H9 (cell line): ENCODE measurements around the gene MBD3L4. TPM values are rescaled to one million over a fixed set of nuclear protein-coding genes. Genes with fewer than 3 reads are reported as not detected.

Experiments
- DNase-seq: peaks from one replicate; pipeline ENCODE4 v3.0.0-alpha.2; 2017
- H2AFZ ChIP-seq: one replicate; pipeline ENCODE4 v1.6.1; 2013; ENCODE audit warnings: mild to moderate bottlenecking, low read length, control low read depth, moderate library complexity
- H2AK5ac ChIP-seq: 2 replicates; pipeline ENCODE4 v1.6.1; 2013; ENCODE audit warnings: low read length, control low read depth, mixed read lengths; ENCODE audit not compliant: insufficient read length
- H2BK120ac ChIP-seq: one replicate; pipeline ENCODE4 v1.6.1; 2013; ENCODE audit warnings: low read depth, mild to moderate bottlenecking, low read length, control low read depth, inconsistent platforms; ENCODE audit not compliant: poor library complexity, severe bottlenecking
- H2BK12ac ChIP-seq: 2 replicates; pipeline ENCODE4 v1.6.1; 2013; ENCODE audit warnings: low read length, control low read depth, mixed read lengths, low read depth; ENCODE audit not compliant: insufficient read length
- H2BK15ac ChIP-seq: 2 replicates; pipeline ENCODE4 v1.6.1; 2013; ENCODE audit warnings: low read depth, low read length, control low read depth
- H2BK20ac ChIP-seq: one replicate; pipeline ENCODE4 v1.6.1; 2013; ENCODE audit warnings: low read depth, mild to moderate bottlenecking, low read length, control low read depth, inconsistent platforms; ENCODE audit not compliant: poor library complexity, severe bottlenecking
- H2BK5ac ChIP-seq: 2 replicates; pipeline ENCODE4 v1.6.1; 2013; ENCODE audit warnings: low read length, control low read depth, mixed read lengths; ENCODE audit not compliant: insufficient read length
- H3K14ac ChIP-seq: 2 replicates; pipeline ENCODE4 v1.6.1; 2013; ENCODE audit warnings: low read length, control low read depth; ENCODE audit not compliant: insufficient read depth
- H3K18ac ChIP-seq: 2 replicates; pipeline ENCODE4 v1.6.1; 2013; ENCODE audit warnings: low read depth, mild to moderate bottlenecking, mixed read lengths, low read length, control low read depth; ENCODE audit not compliant: insufficient read length
- H3K23ac ChIP-seq: 2 replicates; pipeline ENCODE4 v1.6.1; 2013; ENCODE audit warnings: low read length, control low read depth, mixed read lengths, low read depth; ENCODE audit not compliant: insufficient read length
- H3K23me2 ChIP-seq: 2 replicates; pipeline ENCODE4 v1.6.1; 2013; ENCODE audit warnings: low read depth, mild to moderate bottlenecking, mixed read lengths, low read length, control low read depth; ENCODE audit not compliant: insufficient read length, poor library complexity, severe bottlenecking
- H3K27ac ChIP-seq: 2 replicates; pipeline ENCODE4 v1.5.1; 2013; ENCODE audit warnings: low read length, control low read depth, mixed read lengths, low read depth; ENCODE audit not compliant: insufficient read length
- H3K27me3 ChIP-seq: 2 replicates; pipeline ENCODE4 v1.6.1; 2013; ENCODE audit warnings: low read length, control low read depth, inconsistent platforms; ENCODE audit not compliant: insufficient read depth
- H3K4ac ChIP-seq: 2 replicates; pipeline ENCODE4 v1.6.1; 2013; ENCODE audit warnings: low read depth, mild to moderate bottlenecking, control low read depth, inconsistent platforms, low read length, moderate library complexity
- H3K4me1 ChIP-seq: 2 replicates; pipeline ENCODE4 v1.6.1; 2013; ENCODE audit warnings: low read length, control low read depth, inconsistent platforms; ENCODE audit not compliant: insufficient read depth
- H3K4me2 ChIP-seq: 2 replicates; pipeline ENCODE4 v1.6.1; 2013; ENCODE audit warnings: low read length, control low read depth, mixed read lengths; ENCODE audit not compliant: insufficient read length, insufficient read depth
- H3K56ac ChIP-seq: 2 replicates; pipeline ENCODE4 v1.6.1; 2013; ENCODE audit warnings: low read depth, mild to moderate bottlenecking, mixed read lengths, low read length, control low read depth; ENCODE audit not compliant: insufficient read length
- H3K79me1 ChIP-seq: 2 replicates; pipeline ENCODE4 v1.6.1; 2013; ENCODE audit warnings: low read depth, mild to moderate bottlenecking, moderate library complexity, low read length, control low read depth, inconsistent platforms; ENCODE audit not compliant: insufficient read depth, poor library complexity, severe bottlenecking
- H3K79me2 ChIP-seq: 2 replicates; pipeline ENCODE4 v1.6.1; 2013; ENCODE audit warnings: low read length, control low read depth, inconsistent platforms; ENCODE audit not compliant: insufficient read depth
- H3K9ac ChIP-seq: 2 replicates; pipeline ENCODE4 v1.6.1; 2013; ENCODE audit warnings: low read length, control low read depth, mixed read lengths; ENCODE audit not compliant: insufficient read length; ENCODE audit errors: extremely low read depth
- H3K9me3 ChIP-seq: one replicate; pipeline ENCODE4 v1.6.1; 2013; ENCODE audit warnings: low read depth, low read length, inconsistent platforms; ENCODE audit not compliant: control insufficient read depth
- H3T11ph ChIP-seq: one replicate; pipeline ENCODE4 v1.6.1; 2013; ENCODE audit warnings: mild to moderate bottlenecking, low read length, control low read depth, inconsistent platforms
- H4K20me1 ChIP-seq: one replicate; pipeline ENCODE4 v1.6.1; 2013; ENCODE audit not compliant: control insufficient read depth, insufficient read length, insufficient read depth
- H4K5ac ChIP-seq: 2 replicates; pipeline ENCODE4 v1.6.1; 2013; ENCODE audit warnings: low read depth, mild to moderate bottlenecking, mixed read lengths, low read length, control low read depth; ENCODE audit not compliant: insufficient read length
- H4K8ac ChIP-seq: replicated peaks from 2 replicates; pipeline ENCODE4 v1.6.1; 2013; ENCODE audit warnings: low read length, control low read depth, mixed read lengths, low read depth; ENCODE audit not compliant: insufficient read length
- H4K91ac ChIP-seq: 2 replicates; pipeline ENCODE4 v1.6.1; 2013; ENCODE audit warnings: low read depth, mild to moderate bottlenecking, moderate library complexity, mixed read lengths, low read length, control low read depth; ENCODE audit not compliant: insufficient read length
- H3K27ac Mint-ChIP-seq, 3 experiments: 2 replicates in 2 of 3; 3 replicates in 1 of 3; pipeline ENCODE4 v1.8.0; 2020 to 2021; ENCODE audit warnings: mixed read lengths in 3 of 3, mild to moderate bottlenecking in 1 of 3, moderate library complexity in 1 of 3
- H3K27me3 Mint-ChIP-seq: 2 replicates; pipeline ENCODE4 v1.8.0; 2021; ENCODE audit warnings: low read depth, mild to moderate bottlenecking, moderate library complexity, mixed read lengths
- H3K36me3 Mint-ChIP-seq, 3 experiments: 2 replicates in 2 of 3; 3 replicates in 1 of 3; pipeline ENCODE4 v1.8.0; 2020 to 2021; ENCODE audit warnings: low read depth in 3 of 3, mixed read lengths in 3 of 3; ENCODE audit not compliant: insufficient read depth in 1 of 3
- H3K4me1 Mint-ChIP-seq, 2 experiments: 2 replicates each; pipeline ENCODE4 v1.8.0; 2020; ENCODE audit warnings: mixed read lengths in 2 of 2
- H3K4me3 Mint-ChIP-seq, 2 experiments: 2 replicates in 1 of 2; 3 replicates in 1 of 2; pipeline ENCODE4 v1.8.0; 2020 to 2021; ENCODE audit warnings: mild to moderate bottlenecking in 2 of 2, mixed read lengths in 2 of 2, moderate library complexity in 1 of 2
- H3K9me3 Mint-ChIP-seq, 2 experiments: 2 replicates in 1 of 2; 3 replicates in 1 of 2; pipeline ENCODE4 v1.8.0; 2020; ENCODE audit warnings: mild to moderate bottlenecking in 2 of 2, mixed read lengths in 2 of 2, moderate library complexity in 1 of 2
- CTCF ChIP-seq: fragments of 200-600 bp; sonication (generic); conservative IDR thresholded peaks from 3 replicates; pipeline ENCODE4 v1.8.0; 2021; ENCODE audit warnings: antibody characterized with exemption, mild to moderate bottlenecking
- WGBS: extraction: QIAGEN DNeasy Blood & Tissue Kit; methylation state at CpG from one replicate; pipeline ENCODE4 v1.1.7; 2013; ENCODE audit warnings: missing lambda C conversion rate, low lambda C conversion rate, mixed read lengths; ENCODE audit not compliant: insufficient read length; ENCODE audit errors: extremely low coverage; 5-methylcytosine and 5-hydroxymethylcytosine counted together
- total RNA-seq: library from RNA; stranded (reverse); gene quantifications from 2 replicates; pipeline ENCODE4 v1.2.1, GENCODE V29; 2021

Gene MBD3L4
- total RNA-seq, 1 experiment from 2014 or later = not detected

GRCh38 chr19:7018828-7019227 lies 21.2 kb downstream of the MBD3L4 start:
- no peak overlapping the region for H3K27ac Mint-ChIP-seq
- H3K9ac ChIP-seq = no peak overlapping the region
- H3K23me2 ChIP-seq = no peaks in the 10 kb centered on the region
- peaks cover 11% of the 10 kb centered on the region for H3K9me3 ChIP-seq
- no peak overlapping the region for H2AFZ ChIP-seq
- H3K4me1 Mint-ChIP-seq = no peaks in the 10 kb centered on the region
- H3K4ac ChIP-seq = no peak overlapping the region
- no peaks in the 10 kb centered on the region for H4K20me1 ChIP-seq
- H4K91ac ChIP-seq = no peak overlapping the region
- no peaks in the 10 kb centered on the region for H3K79me2 ChIP-seq
- no CpG with 5 or more reads among the region's 6 CpGs for WGBS
- H3T11ph ChIP-seq = no peak overlapping the region
- no peaks in the 10 kb centered on the region for H3K4me1 ChIP-seq
- H2BK120ac ChIP-seq = no peak overlapping the region
- no peak overlapping the region for H3K14ac ChIP-seq
- no peak overlapping the region for H3K4me2 ChIP-seq
- no peak overlapping the region for H2AK5ac ChIP-seq
- no peak overlapping the region for H3K23ac ChIP-seq
- no peak for DNase-seq
- H3K36me3 Mint-ChIP-seq = peaks cover 0 to 9% (median 0%) of the 10 kb centered on the region in 3 experiments; a peak in 1 of 7 replicates
- H3K18ac ChIP-seq = no peak overlapping the region
- H4K8ac ChIP-seq = no peak overlapping the region
- no peaks in the 10 kb centered on the region for H3K79me1 ChIP-seq
- no peak overlapping the region for H3K27ac ChIP-seq
- TF ChIP-seq CTCF = no peak
- H2BK5ac ChIP-seq = no peak overlapping the region
- no peak overlapping the region for H2BK15ac ChIP-seq
- H3K9me3 Mint-ChIP-seq = peaks cover 43 to 48% of the 10 kb centered on the region in 2 experiments
- no peak overlapping the region for H4K5ac ChIP-seq
- no peak overlapping the region for H2BK12ac ChIP-seq
- no peaks in the 10 kb centered on the region; the same call in 1 of the 2 replicates for H3K27me3 ChIP-seq
- no peak overlapping the region for H3K4me3 Mint-ChIP-seq
- H3K27me3 Mint-ChIP-seq = peaks cover 3% of the 10 kb centered on the region; the same call in 1 of the 2 replicates
- H2BK20ac ChIP-seq = no peak overlapping the region
- no peak overlapping the region for H3K56ac ChIP-seq
